GM21825 (cell line): ENCODE measurements around the gene IL1R1.

ENCODE experiments used
- ATAC-seq: cut with Tn5 transposase; IDR thresholded peaks from one replicate; pipeline ENCODE4 v1.9.1; 2021; ENCODE audit warnings: mild to moderate bottlenecking, moderate library complexity; ENCODE audit not compliant: unreplicated experiment

The IL1R1 gene

GRCh38 chr2:102168026-102168771 lies 25.7 kb downstream of the IL1R1 start:
- ATAC-seq = no peak

GRCh38 chr2:102171946-102172345 lies 29.4 kb downstream of the IL1R1 start:
- no peak for ATAC-seq

GRCh38 chr2:102172745-102173144 lies 30.2 kb downstream of the IL1R1 start:
- ATAC-seq = no peak

- ATAC-seq = no peak
These were observed 33.6 kb downstream of the IL1R1 start for GRCh38 chr2:102176172-102176571.

GRCh38 chr2:102177814-102178478 lies 35.4 kb downstream of the IL1R1 start:
- no peak for ATAC-seq

- ATAC-seq = no peak
These were observed 36.5 kb downstream of the IL1R1 start for GRCh38 chr2:102179061-102179460.

GRCh38 chr2:102179788-102180686 lies 37.5 kb downstream of the IL1R1 start:
- ATAC-seq = no peak

GRCh38 chr2:102180687-102180999 lies 38.1 kb downstream of the IL1R1 start:
- ATAC-seq = no peak

- no peak for ATAC-seq
These were observed 38.8 kb downstream of the IL1R1 start for GRCh38 chr2:102181376-102181775.

- ATAC-seq = no peak
These were observed 39.5 kb downstream of the IL1R1 start for GRCh38 chr2:102181919-102182635.

GRCh38 chr2:102184018-102184417 lies 41.5 kb downstream of the IL1R1 start:
- ATAC-seq = no peak

- no peak for ATAC-seq
These were observed 42.0 kb downstream of the IL1R1 start for GRCh38 chr2:102184568-102184967.

GRCh38 chr2:102185347-102185746 lies 42.8 kb downstream of the IL1R1 start:
- ATAC-seq = no peak

- no peak for ATAC-seq
These were observed 44.4 kb downstream of the IL1R1 start, which contains the start of gene IL1RL2 for GRCh38 chr2:102186791-102187495. TSS of gene IL1RL2 (plus strand) at chr2:102187023. CDS start at chr2:102187868, 845 bp downstream.

GRCh38 chr2:102187496-102188150 lies 45.1 kb downstream of the IL1R1 start:
- ATAC-seq = no peak

GRCh38 chr2:102190430-102191107 lies 48.0 kb downstream of the IL1R1 start:
- no peak for ATAC-seq

- no peak for ATAC-seq
These were observed 49.0 kb downstream of the IL1R1 start for GRCh38 chr2:102191501-102191900.

- ATAC-seq = no peak
These were observed 50.5 kb downstream of the IL1R1 start for GRCh38 chr2:102193074-102193473.

- ATAC-seq = no peak
These were observed 52.2 kb downstream of the IL1R1 start for GRCh38 chr2:102194609-102195268.
